ENCODE measurements around the gene ANKFN1.
A peak's percentile ranks its signal among the peaks of the same experiment; 100 is the strongest.

The ANKFN1 gene

GRCh38 chr17:56506349-56506748 is 353.1 kb downstream of the ANKFN1 start:
- DNase-seq (ENCODE audit: low read depth): peak; percentile 1

- no peak for DNase-seq (ENCODE audit: low read depth)
Measured at GRCh38 chr17:56510554-56511342, 357.5 kb downstream of the ANKFN1 start.

- DNase-seq (ENCODE audit: low read depth): no peak
Measured at GRCh38 chr17:56514264-56514663, 361.0 kb downstream of the ANKFN1 start.

- no peak for DNase-seq (ENCODE audit: low read depth)
Measured at GRCh38 chr17:56514899-56515298, 361.6 kb downstream of the ANKFN1 start.

- no peak for DNase-seq (ENCODE audit: low read depth)
Measured at GRCh38 chr17:56521414-56522141, 368.3 kb downstream of the ANKFN1 start.

- DNase-seq (ENCODE audit: low read depth): no peak
Measured at GRCh38 chr17:56523042-56523441, 369.8 kb downstream of the ANKFN1 start.

GRCh38 chr17:56528696-56529095 is 375.4 kb downstream of the ANKFN1 start:
- DNase-seq (ENCODE audit: low read depth): no peak

- DNase-seq (ENCODE audit: low read depth): no peak
Measured at GRCh38 chr17:56532926-56533325, 379.7 kb downstream of the ANKFN1 start.

GRCh38 chr17:56536766-56537165 is 383.5 kb downstream of the ANKFN1 start:
- DNase-seq (ENCODE audit: low read depth): no peak

- peak; percentile 1 for DNase-seq (ENCODE audit: low read depth)
Measured at GRCh38 chr17:56540836-56541235, 387.6 kb downstream of the ANKFN1 start.

GRCh38 chr17:56543280-56543679 is 390.0 kb downstream of the ANKFN1 start:
- DNase-seq (ENCODE audit: low read depth): no peak

- no peak for DNase-seq (ENCODE audit: low read depth)
Measured at GRCh38 chr17:56545106-56545505, 391.8 kb downstream of the ANKFN1 start.

- DNase-seq (ENCODE audit: low read depth): no peak
Measured at GRCh38 chr17:56545930-56546329, 392.7 kb downstream of the ANKFN1 start.

- DNase-seq (ENCODE audit: low read depth): no peak
Measured at GRCh38 chr17:56548661-56549060, 395.4 kb downstream of the ANKFN1 start.

GRCh38 chr17:56549501-56549900 is 396.2 kb downstream of the ANKFN1 start:
- no peak for DNase-seq (ENCODE audit: low read depth)

- DNase-seq (ENCODE audit: low read depth): no peak
Measured at GRCh38 chr17:56557682-56558081, 404.4 kb downstream of the ANKFN1 start.

GRCh38 chr17:56558088-56558487 is 404.8 kb downstream of the ANKFN1 start:
- DNase-seq (ENCODE audit: low read depth): no peak
